IMR-90 (cell line): Measurements from ENCODE around the gene MARCO. TPM values are rescaled to one million over a fixed set of nuclear protein-coding genes. Genes with fewer than 3 reads are reported as not detected.

Source experiments
- polyA plus RNA-seq, 3 experiments: library from polyadenylated mRNA; depleted of rRNA; stranded (reverse); fragments of >200 nt; gene quantifications; 2 replicates each; pipeline ENCODE4 v1.2.3, GENCODE V29; 2012; ENCODE audit warnings: low replicate concordance in 1 of 3
- total RNA-seq: library from RNA; depleted of rRNA; stranded (reverse); fragments of >200 nt; gene quantifications from 2 replicates; pipeline ENCODE4 v1.2.3, GENCODE V29; 2012; rRNA removed

MARCO gene
- total and polyA plus RNA-seq, 2 of the 4 experiments (the other 2 are of a cell fraction), result not detected

Other genes with a start within 250 kb of the MARCO start
- gene EN1, start 94.5 kb upstream of the MARCO start, total RNA-seq, result not detected in 2 replicates
- gene EN1, start 94.5 kb upstream of the MARCO start, polyA plus RNA-seq (2012; rRNA removed), result not detected in 2 replicates
- not detected in 2 replicates for gene C1QL2, start 216.6 kb downstream of the MARCO start, total RNA-seq
- gene C1QL2, start 216.6 kb downstream of the MARCO start, polyA plus RNA-seq (2012; rRNA removed), result not detected in 2 replicates